GM12872 (cell line): ENCODE results near the gene RTP1.

ENCODE experiments used
- CTCF ChIP-seq: IDR thresholded peaks from 3 replicates; pipeline ENCODE4 v1.5.1; 2011; ENCODE audit warnings: low read depth, mild to moderate bottlenecking, low read length, moderate library complexity; ENCODE audit not compliant: insufficient read depth

Gene RTP1

GRCh38 chr3:187227658-187228258 is 30.5 kb downstream of the RTP1 start:
- no peak for TF ChIP-seq CTCF

GRCh38 chr3:187228740-187229139 is 31.5 kb downstream of the RTP1 start:
- no peak for TF ChIP-seq CTCF

GRCh38 chr3:187230011-187230410 is 32.7 kb downstream of the RTP1 start:
- TF ChIP-seq CTCF, result no peak

DNA sequence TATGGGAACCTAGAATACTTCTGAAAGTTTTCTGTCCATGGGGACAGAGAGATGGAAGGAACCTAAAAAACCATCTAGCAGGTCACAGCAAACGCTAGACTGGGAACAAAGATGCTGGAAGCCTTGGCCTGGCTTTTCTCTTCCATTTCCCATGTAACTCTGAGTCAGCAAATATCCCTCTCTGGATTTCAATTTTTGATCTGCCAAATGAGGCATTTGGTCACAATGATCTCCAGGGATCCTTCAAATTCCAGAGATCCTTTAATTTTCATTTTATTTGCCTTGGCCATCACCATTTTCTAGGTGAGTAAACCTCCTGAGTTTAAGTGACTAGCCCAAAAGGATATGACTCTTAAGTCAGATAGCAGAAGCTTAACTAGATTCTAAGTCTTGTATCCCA is 39.7 kb downstream of the RTP1 start:
- TF ChIP-seq CTCF, result no peak

GRCh38 chr3:187237741-187238140 is 40.5 kb downstream of the RTP1 start:
- no peak for TF ChIP-seq CTCF

GRCh38 chr3:187238239-187238638 is 41.0 kb downstream of the RTP1 start:
- TF ChIP-seq CTCF, result no peak

DNA sequence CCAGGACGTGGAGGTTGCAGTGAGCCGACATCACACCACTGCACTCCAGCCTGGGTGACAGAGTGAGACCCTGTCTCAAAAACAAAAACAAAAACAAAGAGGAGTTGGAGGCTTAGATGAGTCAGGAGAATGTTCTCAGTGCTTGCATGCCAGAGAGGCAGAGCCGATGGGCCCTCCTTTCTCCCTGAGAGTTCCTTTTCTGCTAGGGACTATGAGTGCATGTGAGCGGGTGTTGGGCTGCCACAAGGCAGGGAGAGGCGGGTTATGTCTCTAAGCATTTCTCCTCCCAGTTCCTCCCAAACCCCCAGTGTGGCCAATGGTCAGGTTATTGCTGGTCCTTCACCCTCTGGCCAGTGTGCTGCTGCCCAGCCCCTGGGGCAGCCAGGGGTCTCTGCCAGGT is 45.1 kb downstream of the RTP1 start:
- TF ChIP-seq CTCF, result no peak
